Measurements from ENCODE around the gene CNTN4. TPM values are rescaled to one million over a fixed set of nuclear protein-coding genes. Genes with fewer than 3 reads are reported as not detected.

The CNTN4 gene
- total RNA-seq, 2 donors from 2014 or later = 13.0 to 50.1 TPM

DNA sequence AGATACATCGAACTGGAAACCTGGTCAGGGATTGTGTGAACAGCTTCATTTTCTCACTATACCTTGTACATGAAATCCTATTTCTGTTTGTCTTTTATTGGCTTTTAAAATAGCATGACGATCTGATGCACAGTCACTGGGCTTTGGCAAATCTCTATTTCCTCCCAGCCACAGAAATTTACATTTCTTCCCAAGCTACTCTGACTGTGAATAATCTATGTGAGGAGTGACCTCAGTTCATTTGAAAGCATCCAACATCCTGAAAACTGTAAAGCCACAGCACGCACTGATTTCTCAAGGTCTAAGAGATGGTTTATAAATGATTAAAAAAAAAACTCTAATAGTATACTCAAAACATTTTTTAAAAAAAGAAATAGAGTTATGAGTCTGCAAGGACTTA lies 561.2 kb downstream of the CNTN4 start:
- ATAC-seq (no peak), DNase-seq (no peak)
- no peak overlapping the region for H3K4me3 ChIP-seq
- H3K27me3 ChIP-seq = no peaks in the 10 kb centered on the region
- no peaks in the 10 kb centered on the region for H3K36me3 ChIP-seq (replicated peaks in 1 of 2; ENCODE audit: insufficient read depth in 1 of 2, low read depth in 2 of 2)
- H3K4me1 ChIP-seq = peaks cover 11% of the 10 kb centered on the region
- intact Hi-C loops (cut with DNase I) = no loop called here
- no peak overlapping the region for H3K27ac ChIP-seq
- TF ChIP-seq, protein P1, sequence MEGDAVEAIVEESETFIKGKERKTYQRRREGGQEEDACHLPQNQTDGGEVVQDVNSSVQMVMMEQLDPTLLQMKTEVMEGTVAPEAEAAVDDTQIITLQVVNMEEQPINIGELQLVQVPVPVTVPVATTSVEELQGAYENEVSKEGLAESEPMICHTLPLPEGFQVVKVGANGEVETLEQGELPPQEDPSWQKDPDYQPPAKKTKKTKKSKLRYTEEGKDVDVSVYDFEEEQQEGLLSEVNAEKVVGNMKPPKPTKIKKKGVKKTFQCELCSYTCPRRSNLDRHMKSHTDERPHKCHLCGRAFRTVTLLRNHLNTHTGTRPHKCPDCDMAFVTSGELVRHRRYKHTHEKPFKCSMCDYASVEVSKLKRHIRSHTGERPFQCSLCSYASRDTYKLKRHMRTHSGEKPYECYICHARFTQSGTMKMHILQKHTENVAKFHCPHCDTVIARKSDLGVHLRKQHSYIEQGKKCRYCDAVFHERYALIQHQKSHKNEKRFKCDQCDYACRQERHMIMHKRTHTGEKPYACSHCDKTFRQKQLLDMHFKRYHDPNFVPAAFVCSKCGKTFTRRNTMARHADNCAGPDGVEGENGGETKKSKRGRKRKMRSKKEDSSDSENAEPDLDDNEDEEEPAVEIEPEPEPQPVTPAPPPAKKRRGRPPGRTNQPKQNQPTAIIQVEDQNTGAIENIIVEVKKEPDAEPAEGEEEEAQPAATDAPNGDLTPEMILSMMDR (IDR thresholded peaks at IDR 0.05) = no peak
- TF ChIP-seq POLR2A (IDR thresholded peaks at IDR 0.05) = no peak
- 23 to 31% methylated on average over 3 of the region's 3 CpGs for WGBS, 2 donors
- H3K9me3 ChIP-seq = no peaks in the 10 kb centered on the region

GRCh38 chr3:2661078-2661477 lies 562.4 kb downstream of the CNTN4 start:
- 50 to 69% methylated on average over 1 of the region's 1 CpG for WGBS, 2 donors
- H3K4me3 ChIP-seq = no peak overlapping the region
- H3K27me3 ChIP-seq = no peaks in the 10 kb centered on the region
- H3K9me3 ChIP-seq = no peaks in the 10 kb centered on the region
- H3K27ac ChIP-seq = no peak overlapping the region
- intact Hi-C loops (cut with DNase I) = no loop called here
- H3K36me3 ChIP-seq (replicated peaks in 1 of 2; ENCODE audit: insufficient read depth in 1 of 2, low read depth in 2 of 2) = no peaks in the 10 kb centered on the region
- TF ChIP-seq, protein P1 (IDR thresholded peaks at IDR 0.05) = no peak
- TF ChIP-seq POLR2A (IDR thresholded peaks at IDR 0.05) = no peak
- no peak for DNase-seq
- H3K4me1 ChIP-seq = peaks cover 11% of the 10 kb centered on the region
- ATAC-seq = no peak

- Histone ChIP-seq H3K4me3 (no peak overlapping the region), H3K9me3 (no peaks in the 10 kb centered on the region), H3K27ac (no peak overlapping the region), H3K27me3 (no peaks in the 10 kb centered on the region), H3K4me1 (no peaks in the 10 kb centered on the region), H3K36me3 (replicated peaks in 1 of 2; ENCODE audit: insufficient read depth in 1 of 2, low read depth in 2 of 2) (no peaks in the 10 kb centered on the region)
- TF ChIP-seq, protein P1 (IDR thresholded peaks at IDR 0.05) = no peak
- intact Hi-C loops (cut with DNase I) = no loop called here
- no peak for DNase-seq
- no peak for ATAC-seq
- WGBS, 2 donors = 46 to 50% methylated on average over 2 of the region's 2 CpGs
These were observed 578.8 kb downstream of the CNTN4 start for GRCh38 chr3:2677501-2677900.

- no peak for ATAC-seq
These were observed 581.6 kb downstream of the CNTN4 start for GRCh38 chr3:2680236-2680635.

GRCh38 chr3:2684046-2684445 lies 585.4 kb downstream of the CNTN4 start:
- no peak for DNase-seq
- TF ChIP-seq, protein P1 (IDR thresholded peaks at IDR 0.05) = no peak
- no peak for TF ChIP-seq POLR2A (IDR thresholded peaks at IDR 0.05)
- no peak for ATAC-seq
- Histone ChIP-seq H3K9me3 (no peaks in the 10 kb centered on the region), H3K36me3 (replicated peaks in 1 of 2; ENCODE audit: insufficient read depth in 1 of 2, low read depth in 2 of 2) (no peaks in the 10 kb centered on the region), H3K27me3 (no peaks in the 10 kb centered on the region), H3K4me3 (no peak overlapping the region), H3K4me1 (no peaks in the 10 kb centered on the region), H3K27ac (no peak overlapping the region)
- intact Hi-C loops (cut with DNase I) = no loop called here

More at GRCh38 chr3:2680236-2680635, 581.6 kb downstream of the CNTN4 start:
- Histone ChIP-seq H3K27me3 (no peaks in the 10 kb centered on the region), H3K4me3 (no peak overlapping the region), H3K9me3 (no peaks in the 10 kb centered on the region), H3K27ac (no peak overlapping the region), H3K4me1 (no peaks in the 10 kb centered on the region), H3K36me3 (replicated peaks in 1 of 2; ENCODE audit: insufficient read depth in 1 of 2, low read depth in 2 of 2) (no peaks in the 10 kb centered on the region)
- DNase-seq = no peak
- WGBS, 2 donors = 72 to 79% methylated on average over 5 of the region's 5 CpGs
- TF ChIP-seq, protein P1 (IDR thresholded peaks at IDR 0.05) = no peak
- no peak for TF ChIP-seq POLR2A (IDR thresholded peaks at IDR 0.05)
- intact Hi-C loops (cut with DNase I) = no loop called here

All from body of pancreas (tissue), 4 donors.